AG20443 (cell line): ENCODE measurements around the gene KLK3.
A peak's percentile ranks its signal among the peaks of the same experiment; 100 is the strongest.

Experiments used
- DNase-seq: peaks from one replicate; pipeline ENCODE4 v3.0.0; 2012; ENCODE audit warnings: low spot score, mixed read lengths

The KLK3 gene

GRCh38 chr19:50831026-50831396, 23.7 kb upstream of the KLK3 start:
- no peak for DNase-seq

- no peak for DNase-seq
These were observed 22.0 kb upstream of the KLK3 start for GRCh38 chr19:50832666-50833065.

- DNase-seq: no peak
These were observed 21.5 kb upstream of the KLK3 start, which contains the start of gene KLK15 for GRCh38 chr19:50833117-50833801. Gene KLK15 (minus strand): TSS chr19:50833574. CDS start chr19:50831492, 2,082 bp downstream.

- no peak for DNase-seq
These were observed 20.9 kb upstream of the KLK3 start for GRCh38 chr19:50833802-50834167.

DNA sequence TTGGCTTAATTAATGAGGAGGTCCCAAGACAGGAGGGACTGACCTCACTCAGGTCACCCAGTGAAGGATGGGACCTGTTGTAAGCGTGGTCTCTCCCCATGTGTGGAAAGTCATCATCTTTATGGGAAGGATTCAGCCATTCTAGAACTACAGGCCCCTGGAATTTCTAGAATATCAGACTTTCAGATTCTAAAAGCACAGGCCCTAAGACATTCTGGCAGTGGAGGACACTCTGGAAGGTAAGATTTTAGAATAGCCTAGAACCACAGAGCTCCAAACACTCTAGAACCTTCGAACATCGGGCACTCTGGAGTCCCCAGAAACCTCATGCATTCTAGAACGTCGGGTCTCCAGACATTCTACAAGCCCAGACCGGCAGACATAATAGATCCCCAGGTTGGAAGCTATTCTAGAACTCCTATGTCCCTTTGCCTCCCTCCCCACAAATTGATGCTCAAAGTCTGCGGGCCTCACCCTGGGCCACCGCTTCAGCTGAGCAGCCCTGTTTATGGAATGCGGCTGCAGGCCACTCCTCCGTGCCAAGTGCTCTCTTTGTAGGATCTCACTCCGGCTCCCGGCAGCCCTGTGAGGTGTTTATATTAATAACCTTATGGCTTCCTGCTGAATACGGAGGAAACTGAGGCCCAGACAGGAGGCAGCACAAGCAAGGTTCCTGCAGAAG, 19.5 kb upstream of the KLK3 start:
- no peak for DNase-seq

DNA sequence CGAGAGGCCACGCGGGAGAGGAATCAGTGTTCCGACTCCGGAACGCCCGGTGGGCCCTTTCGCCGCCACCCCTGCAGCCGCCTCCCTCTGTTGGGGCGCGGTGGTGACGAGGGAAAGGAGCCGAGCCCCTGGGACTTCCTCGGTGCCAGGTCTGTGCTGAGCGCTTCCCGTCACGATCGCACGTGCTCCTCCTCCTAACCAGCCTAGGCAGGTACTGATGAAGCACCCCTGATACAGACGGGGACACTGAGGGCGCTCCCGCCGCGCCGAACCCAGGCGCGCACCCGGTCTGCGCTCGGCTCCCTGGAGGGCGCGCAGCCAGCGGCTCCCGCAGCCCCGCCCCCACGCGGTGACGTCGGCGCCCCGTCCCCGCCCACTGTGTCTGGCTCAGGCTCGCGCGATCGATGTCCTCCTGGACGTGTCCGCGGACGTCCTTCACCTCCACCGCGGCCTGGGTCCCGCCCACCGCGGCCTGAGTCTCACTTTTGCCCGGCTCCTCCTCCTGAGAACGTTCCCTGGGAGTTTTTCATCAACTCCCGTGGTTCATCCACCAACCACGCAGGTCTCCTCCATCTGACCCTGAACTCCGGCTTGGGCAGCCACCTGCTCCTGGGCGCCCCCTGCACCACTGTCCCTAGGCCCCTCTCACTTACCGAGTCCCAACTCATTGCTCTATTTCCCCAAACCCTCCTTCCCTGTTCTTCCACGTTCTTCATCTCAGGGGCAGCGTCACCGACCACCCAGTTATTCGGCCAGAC, 18.8 kb upstream of the KLK3 start:
- DNase-seq: peak; percentile 93

- DNase-seq: no peak
These were observed 18.0 kb upstream of the KLK3 start for GRCh38 chr19:50836543-50837195.

DNA sequence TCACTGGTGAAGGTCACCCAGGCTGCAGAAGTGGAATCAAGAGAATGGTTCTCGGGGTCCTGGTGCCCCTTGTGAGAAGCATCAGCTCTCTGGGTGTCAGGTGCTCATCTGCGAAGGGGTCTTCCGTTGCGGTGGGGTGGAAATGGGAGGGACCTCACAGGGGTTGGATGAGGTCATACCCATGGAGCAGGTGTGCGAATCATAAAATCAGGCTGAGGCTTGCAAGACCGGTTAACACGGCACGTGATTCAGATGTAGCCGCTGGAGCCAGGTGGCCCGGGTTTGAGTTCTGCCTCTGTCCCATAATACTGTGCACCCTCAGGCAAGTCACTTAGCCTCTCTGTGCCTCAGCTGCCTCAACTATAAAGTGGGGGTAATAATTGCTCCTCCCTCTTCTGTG, 17.4 kb upstream of the KLK3 start:
- DNase-seq: no peak

GRCh38 chr19:50838239-50838638, 16.5 kb upstream of the KLK3 start:
- no peak for DNase-seq

- DNase-seq: no peak
These were observed 14.7 kb upstream of the KLK3 start for GRCh38 chr19:50839712-50840655.

DNA sequence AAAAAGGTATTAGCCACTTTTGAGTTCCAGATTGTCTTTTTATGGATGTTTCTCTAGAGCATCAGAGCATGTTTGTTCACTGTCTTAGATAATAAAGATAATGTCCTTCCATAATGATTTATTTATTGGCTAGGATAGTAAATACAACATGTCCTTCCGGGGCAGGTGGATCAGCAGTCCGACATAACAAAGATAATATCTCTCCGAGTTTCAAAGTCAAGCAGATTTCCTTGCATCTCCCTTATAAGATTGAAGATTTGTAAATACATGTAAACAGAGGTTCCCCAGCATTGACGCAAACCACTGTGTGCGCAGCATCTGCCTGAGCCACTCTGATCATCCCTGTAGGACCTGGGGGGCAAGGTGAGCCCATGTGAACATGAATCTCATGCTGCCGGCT, 12.6 kb upstream of the KLK3 start:
- DNase-seq: no peak

GRCh38 chr19:50843205-50843604, 11.5 kb upstream of the KLK3 start:
- DNase-seq: no peak

- DNase-seq: no peak
These were observed 11.0 kb upstream of the KLK3 start for GRCh38 chr19:50843701-50844221.

DNA sequence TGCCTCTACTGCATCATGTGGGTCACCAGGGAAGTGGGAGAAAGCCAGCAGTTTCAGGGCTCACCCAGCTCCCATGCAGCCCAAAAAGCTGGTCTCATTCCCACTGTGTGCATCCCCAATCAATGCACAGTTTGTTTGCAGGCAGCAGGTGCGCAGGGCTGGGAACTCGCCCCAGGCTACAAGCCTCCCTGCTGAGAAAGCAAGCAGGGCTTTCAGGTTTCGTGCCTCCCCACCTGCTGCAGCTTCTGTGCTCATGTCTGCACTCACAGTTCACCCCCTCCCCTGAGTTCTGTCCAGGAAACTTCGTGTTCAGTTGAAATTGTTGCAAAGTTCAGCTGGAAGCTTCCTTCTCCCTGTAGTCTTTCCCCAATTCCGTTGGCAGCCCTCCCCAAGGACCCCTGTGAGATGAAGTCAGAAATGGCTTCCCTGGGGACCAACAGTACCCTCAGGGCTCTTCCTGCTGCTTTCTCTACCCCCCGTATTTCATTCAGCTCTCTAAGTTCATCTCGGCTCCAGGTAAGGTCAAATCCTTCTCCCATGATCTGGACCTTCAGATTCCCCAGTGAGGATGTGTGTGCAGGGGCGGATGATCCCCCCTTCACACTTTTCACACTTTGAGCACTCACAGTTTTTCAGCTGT, 10.3 kb upstream of the KLK3 start:
- no peak for DNase-seq

DNA sequence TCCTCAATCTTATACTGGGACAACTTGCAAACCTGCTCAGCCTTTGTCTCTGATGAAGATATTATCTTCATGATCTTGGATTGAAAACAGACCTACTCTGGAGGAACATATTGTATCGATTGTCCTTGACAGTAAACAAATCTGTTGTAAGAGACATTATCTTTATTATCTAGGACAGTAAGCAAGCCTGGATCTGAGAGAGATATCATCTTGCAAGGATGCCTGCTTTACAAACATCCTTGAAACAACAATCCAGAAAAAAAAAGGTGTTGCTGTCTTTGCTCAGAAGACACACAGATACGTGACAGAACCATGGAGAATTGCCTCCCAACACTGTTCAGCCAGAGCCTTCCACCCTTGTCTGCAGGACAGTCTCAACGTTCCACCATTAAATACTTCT, 4.0 kb upstream of the KLK3 start:
- no peak for DNase-seq

DNA sequence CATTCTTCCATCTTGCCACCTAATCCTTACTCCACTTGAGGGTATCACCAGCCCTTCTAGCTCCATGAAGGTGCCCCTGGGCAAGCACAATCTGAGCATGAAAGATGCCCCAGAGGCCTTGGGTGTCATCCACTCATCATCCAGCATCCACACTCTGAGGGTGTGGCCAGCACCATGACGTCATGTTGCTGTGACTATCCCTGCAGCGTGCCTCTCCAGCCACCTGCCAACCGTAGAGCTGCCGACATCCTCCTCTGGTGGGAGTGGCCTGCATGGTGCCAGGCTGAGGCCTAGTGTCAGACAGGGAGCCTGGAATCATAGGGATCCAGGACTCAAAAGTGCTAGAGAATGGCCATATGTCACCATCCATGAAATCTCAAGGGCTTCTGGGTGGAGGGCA, 3.1 kb upstream of the KLK3 start:
- DNase-seq: no peak

DNA sequence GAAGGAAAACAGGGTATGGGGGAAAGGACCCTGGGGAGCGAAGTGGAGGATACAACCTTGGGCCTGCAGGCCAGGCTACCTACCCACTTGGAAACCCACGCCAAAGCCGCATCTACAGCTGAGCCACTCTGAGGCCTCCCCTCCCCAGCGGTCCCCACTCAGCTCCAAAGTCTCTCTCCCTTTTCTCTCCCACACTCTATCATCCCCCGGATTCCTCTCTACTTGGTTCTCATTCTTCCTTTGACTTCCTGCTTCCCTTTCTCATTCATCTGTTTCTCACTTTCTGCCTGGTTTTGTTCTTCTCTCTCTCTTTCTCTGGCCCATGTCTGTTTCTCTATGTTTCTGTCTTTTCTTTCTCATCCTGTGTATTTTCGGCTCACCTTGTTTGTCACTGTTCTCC, 2.7 kb downstream of the KLK3 start:
- DNase-seq: no peak

GRCh38 chr19:50858886-50859285, 4.2 kb downstream of the KLK3 start:
- no peak for DNase-seq

- no peak for DNase-seq
These were observed 5.1 kb downstream of the KLK3 start for GRCh38 chr19:50859849-50860248.

- no peak for DNase-seq
These were observed 6.3 kb downstream of the KLK3 start for GRCh38 chr19:50861010-50861409.
